ENCODE data around the gene RAB30. TPM values are rescaled to one million over a fixed set of nuclear protein-coding genes. Genes with fewer than 3 reads are reported as not detected.

Gene RAB30
- total RNA-seq, 1 experiment from 2014 or later, result 15.0 TPM

DNA sequence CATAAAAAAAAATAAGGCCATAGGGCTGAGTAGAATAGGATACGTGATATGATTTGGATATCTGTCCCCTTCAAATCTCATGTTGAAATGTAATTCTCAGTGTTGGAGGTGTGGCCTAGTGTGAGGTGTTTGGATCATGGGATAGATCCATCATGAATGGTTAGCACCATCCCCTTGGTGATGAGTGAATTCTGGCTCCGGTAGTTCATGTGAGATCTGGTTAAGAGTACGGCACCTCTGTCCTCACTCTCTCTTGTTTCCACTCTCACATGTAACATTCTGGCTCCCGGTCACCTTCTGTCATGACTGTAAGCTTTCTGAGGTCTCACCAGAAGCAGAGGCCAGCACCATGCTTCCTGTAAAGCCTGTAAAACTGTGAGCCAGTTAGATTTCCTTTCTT, 45.5 kb downstream of the RAB30 start:
- Histone ChIP-seq H3K36me3 (ENCODE audit: insufficient read depth, low read length, poor library complexity, severe bottlenecking) (no peaks in the 10 kb centered on the region), H3K4me3 (ENCODE audit: low read depth, low read length, poor library complexity, severe bottlenecking) (no peak overlapping the region), H3K9me3 (ENCODE audit: low read depth, low read length, poor library complexity, severe bottlenecking) (no peaks in the 10 kb centered on the region), H3K27ac (ENCODE audit: low read depth, low read length, poor library complexity, severe bottlenecking) (no peak overlapping the region), H3K4me1 (ENCODE audit: insufficient read depth, low read length, poor library complexity, severe bottlenecking) (no peaks in the 10 kb centered on the region), H3K27me3 (replicated peaks; ENCODE audit: insufficient read depth, low read depth, low read length, poor library complexity) (no peaks in the 10 kb centered on the region)
- ChIA-PET CTCF (no interaction called here), POLR2A (ENCODE audit: low non-redundant PET) (no interaction called here)
- intact Hi-C loops (cut with micrococcal nuclease; ENCODE audit: unreplicated experiment), result no loop called here
- DNase-seq (ENCODE audit: low spot score), result no peak
- TF ChIP-seq CTCF (conservative IDR thresholded peaks at IDR 0.05; ENCODE audit: low read depth, low read length), result no peak
- no peak for TF ChIP-seq EZH2 (IDR thresholded peaks at IDR 0.05; ENCODE audit: borderline replicate concordance, low read depth, low read length, poor library complexity, severe bottlenecking)
- no TSS peak for BruUV-seq (replicated peaks)

GRCh38 chr11:83025267-83025704, 46.4 kb downstream of the RAB30 start:
- CTCF ChIA-PET, result no interaction called here
- Histone ChIP-seq H3K36me3 (ENCODE audit: insufficient read depth, low read length, poor library complexity, severe bottlenecking) (no peaks in the 10 kb centered on the region), H3K27me3 (replicated peaks; ENCODE audit: insufficient read depth, low read depth, low read length, poor library complexity) (no peaks in the 10 kb centered on the region), H3K9me3 (ENCODE audit: low read depth, low read length, poor library complexity, severe bottlenecking) (no peaks in the 10 kb centered on the region), H3K4me3 (ENCODE audit: low read depth, low read length, poor library complexity, severe bottlenecking) (no peak overlapping the region), H3K27ac (ENCODE audit: low read depth, low read length, poor library complexity, severe bottlenecking) (no peak overlapping the region), H3K4me1 (ENCODE audit: insufficient read depth, low read length, poor library complexity, severe bottlenecking) (no peaks in the 10 kb centered on the region)
- POLR2A ChIA-PET (ENCODE audit: low non-redundant PET), result no interaction called here
- intact Hi-C loops (cut with micrococcal nuclease; ENCODE audit: unreplicated experiment), result no loop called here
- TF ChIP-seq EZH2 (IDR thresholded peaks at IDR 0.05; ENCODE audit: borderline replicate concordance, low read depth, low read length, poor library complexity, severe bottlenecking), result no peak
- TF ChIP-seq CTCF (conservative IDR thresholded peaks at IDR 0.05; ENCODE audit: low read depth, low read length), result no peak
- no TSS peak for BruUV-seq (replicated peaks)
- no peak for DNase-seq (ENCODE audit: low spot score)

- no peaks in the 10 kb centered on the region for H3K9me3 ChIP-seq (ENCODE audit: low read depth, low read length, poor library complexity, severe bottlenecking)
- ChIA-PET CTCF (interaction anchor here (0.5 kb wide), 1 partner anchor 93 kb away, joined by 7 read pairs; no protein-coding TSS in a partner anchor), POLR2A (ENCODE audit: low non-redundant PET) (no interaction called here)
- H3K27ac ChIP-seq (ENCODE audit: low read depth, low read length, poor library complexity, severe bottlenecking), result no peak overlapping the region
- H3K4me3 ChIP-seq (ENCODE audit: low read depth, low read length, poor library complexity, severe bottlenecking), result no peak overlapping the region
- DNase-seq (ENCODE audit: low spot score), result no peak
- TF ChIP-seq CTCF (conservative IDR thresholded peaks at IDR 0.05; ENCODE audit: low read depth, low read length) (no peak), EZH2 (IDR thresholded peaks at IDR 0.05; ENCODE audit: borderline replicate concordance, low read depth, low read length, poor library complexity, severe bottlenecking) (no peak)
- no peaks in the 10 kb centered on the region for H3K4me1 ChIP-seq (ENCODE audit: insufficient read depth, low read length, poor library complexity, severe bottlenecking)
- intact Hi-C loops (cut with micrococcal nuclease; ENCODE audit: unreplicated experiment), result no loop called here
- no peaks in the 10 kb centered on the region for H3K36me3 ChIP-seq (ENCODE audit: insufficient read depth, low read length, poor library complexity, severe bottlenecking)
- BruUV-seq (replicated peaks), result no TSS peak
- no peaks in the 10 kb centered on the region for H3K27me3 ChIP-seq (replicated peaks; ENCODE audit: insufficient read depth, low read depth, low read length, poor library complexity)
Observed at GRCh38 chr11:83024270-83024854, 47.3 kb downstream of the RAB30 start.

Data from A673 (cell line).